Measurements from ENCODE around the gene ADCYAP1R1.

DNA sequence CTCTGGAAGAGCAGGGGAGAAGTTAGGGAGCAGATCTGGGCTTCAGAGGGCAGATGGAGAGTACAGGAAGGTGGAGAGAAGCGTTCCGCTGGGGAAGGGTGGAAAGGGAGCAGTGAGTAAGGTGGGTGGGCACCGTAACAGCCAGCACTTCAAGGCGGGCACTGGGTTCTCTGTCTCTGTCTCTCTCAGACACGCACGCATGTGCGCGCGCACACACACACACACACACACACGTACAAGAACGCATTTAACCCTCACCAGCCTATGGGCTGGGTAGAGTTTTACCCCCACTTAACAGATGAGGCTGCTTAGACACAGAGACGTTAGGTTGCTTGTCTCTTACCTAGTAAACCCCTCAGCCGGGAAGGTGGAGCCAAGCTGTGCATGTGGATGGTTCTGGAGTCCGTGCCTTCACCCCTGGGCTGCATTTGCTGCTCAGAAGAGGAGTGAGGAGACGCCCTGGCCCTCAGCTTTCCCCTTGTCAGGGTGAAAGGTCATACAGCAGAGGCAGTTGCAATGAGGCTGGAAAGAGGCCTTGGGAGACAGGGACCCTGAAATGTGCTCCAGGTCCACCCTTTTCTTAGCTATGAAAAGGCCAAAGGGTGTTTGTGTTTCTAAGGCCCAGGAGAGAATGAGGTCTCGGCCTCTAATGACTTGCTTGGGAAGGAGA lies 16.0 kb downstream of the ADCYAP1R1 start:
- TF ChIP-seq, protein P1, sequence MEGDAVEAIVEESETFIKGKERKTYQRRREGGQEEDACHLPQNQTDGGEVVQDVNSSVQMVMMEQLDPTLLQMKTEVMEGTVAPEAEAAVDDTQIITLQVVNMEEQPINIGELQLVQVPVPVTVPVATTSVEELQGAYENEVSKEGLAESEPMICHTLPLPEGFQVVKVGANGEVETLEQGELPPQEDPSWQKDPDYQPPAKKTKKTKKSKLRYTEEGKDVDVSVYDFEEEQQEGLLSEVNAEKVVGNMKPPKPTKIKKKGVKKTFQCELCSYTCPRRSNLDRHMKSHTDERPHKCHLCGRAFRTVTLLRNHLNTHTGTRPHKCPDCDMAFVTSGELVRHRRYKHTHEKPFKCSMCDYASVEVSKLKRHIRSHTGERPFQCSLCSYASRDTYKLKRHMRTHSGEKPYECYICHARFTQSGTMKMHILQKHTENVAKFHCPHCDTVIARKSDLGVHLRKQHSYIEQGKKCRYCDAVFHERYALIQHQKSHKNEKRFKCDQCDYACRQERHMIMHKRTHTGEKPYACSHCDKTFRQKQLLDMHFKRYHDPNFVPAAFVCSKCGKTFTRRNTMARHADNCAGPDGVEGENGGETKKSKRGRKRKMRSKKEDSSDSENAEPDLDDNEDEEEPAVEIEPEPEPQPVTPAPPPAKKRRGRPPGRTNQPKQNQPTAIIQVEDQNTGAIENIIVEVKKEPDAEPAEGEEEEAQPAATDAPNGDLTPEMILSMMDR (IDR thresholded peaks at IDR 0.05; ENCODE audit: low read depth, low read length) = no peak
- TF ChIP-seq EZH2phosphoT487 (IDR thresholded peaks at IDR 0.05; ENCODE audit: low read depth) = no peak

All from OCI-LY3 (cell line).